K562 (cell line): ENCODE measurements around the gene TEAD3. TPM values are rescaled to one million over a fixed set of nuclear protein-coding genes. Genes with fewer than 3 reads are reported as not detected.

Experiments
- ATAC-seq: fragments of 200-7000 bp; cut with Tn5 transposase; 3 replicates; pipeline ENCODE4 v1.9.1; 2020; ENCODE audit warnings: moderate library complexity
- BruUV-seq: library from RNA; stranded (reverse); fragments of 400-500 nt; replicated peaks from 2 replicates; lab custom pipeline; 2021; lab: Mats Ljungman, UMichigan
- CTCF ChIA-PET: fragments of 300-600 bp; formaldehyde crosslinking; extraction: SDS; loops from one replicate; lab custom pipeline; 2021; ENCODE audit warnings: low intra/inter-chr PET ratio; lab: Yijun Ruan, JAX
- POLR2A ChIA-PET: fragments of 300-600, 350-650 bp; sonication (Branson Sonifier 250); formaldehyde crosslinking; extraction: SDS; loops from one replicate; lab custom pipeline; 2021; ENCODE audit warnings: antibody characterized with exemption, inconsistent platforms; lab: Yijun Ruan, JAX
- DNase-seq, 4 experiments: peaks; one replicate each; pipeline versions ENCODE4 v3.0.0 to v3.0.0-alpha.2; 2011 to 2018; ENCODE audit warnings: low spot score in 3 of 4, mixed read lengths in 3 of 4; ENCODE audit errors: extremely low read depth in 1 of 4
- FAIRE-seq: peaks from 2 replicates; lab custom pipeline; 2011; peaks lifted over from hg19 to GRCh38; lab: Jason Lieb, UNC
- H2AFZ ChIP-seq: 2 replicates; pipeline ENCODE4 v1.6.0; 2011; ENCODE audit warnings: low read depth, low read length, control low read depth, inconsistent platforms
- H3K27ac ChIP-seq: fragments of 200-600 bp; 3 replicates; pipeline ENCODE4 v1.8.0; 2011; ENCODE audit warnings: low read depth, mild to moderate bottlenecking, control low read depth, inconsistent platforms, low read length, moderate library complexity, mixed read lengths; ENCODE audit errors: extremely low read depth
- H3K27me3 ChIP-seq, 2 experiments: fragments of 300-600 bp in 1 of 2; 2 replicates in 1 of 2; 3 replicates in 1 of 2; pipeline versions ENCODE4 v1.6.0 to v1.8.0; 2011; ENCODE audit warnings: inconsistent platforms in 2 of 2, low read length in 2 of 2, mild to moderate bottlenecking in 1 of 2, mixed read lengths in 1 of 2, moderate library complexity in 1 of 2; ENCODE audit not compliant: control insufficient read depth in 2 of 2, insufficient read depth in 2 of 2
- H3K36me3 ChIP-seq: fragments of 300-600 bp; 3 replicates; pipeline ENCODE4 v1.8.0; 2011; ENCODE audit warnings: mild to moderate bottlenecking, low read length, inconsistent platforms; ENCODE audit not compliant: control insufficient read depth, insufficient read depth
- H3K4me1 ChIP-seq, 2 experiments: fragments of 200-600 bp in 1 of 2; replicated peaks in 1 of 2; 2 replicates in 1 of 2; 3 replicates in 1 of 2; pipeline versions ENCODE4 v1.5.1 to v1.8.0; 2011; ENCODE audit warnings: inconsistent platforms in 2 of 2, low read length in 2 of 2, mild to moderate bottlenecking in 1 of 2, mixed read lengths in 1 of 2, moderate library complexity in 1 of 2; ENCODE audit not compliant: control insufficient read depth in 2 of 2, insufficient read depth in 2 of 2
- H3K4me2 ChIP-seq: 2 replicates; pipeline ENCODE4 v1.6.1; 2011; ENCODE audit warnings: low read length, control low read depth, inconsistent platforms, mixed read lengths; ENCODE audit not compliant: insufficient read depth
- H3K4me3 ChIP-seq: fragments of 200-600 bp; sonication (generic), shearing (Covaris generic); 2 replicates; pipeline ENCODE4 v1.5.1; 2016; ENCODE audit warnings: control low read depth, inconsistent platforms
- H3K79me2 ChIP-seq: fragments of 200-600 bp; 3 replicates; pipeline ENCODE4 v1.8.0; 2011; ENCODE audit warnings: low read length, inconsistent platforms; ENCODE audit not compliant: control insufficient read depth, insufficient read depth
- H3K9ac ChIP-seq, 2 experiments: 2 replicates each; pipeline versions ENCODE4 v1.6.0 to v1.6.1; 2011; ENCODE audit warnings: low read depth in 2 of 2, low read length in 2 of 2, control low read depth in 1 of 2, inconsistent platforms in 1 of 2, mild to moderate bottlenecking in 1 of 2, mixed read lengths in 1 of 2; ENCODE audit not compliant: insufficient read depth in 1 of 2
- H3K9me1 ChIP-seq: one replicate; pipeline ENCODE4 v1.6.0; 2011; ENCODE audit warnings: inconsistent platforms, mild to moderate bottlenecking, low read length, moderate library complexity; ENCODE audit not compliant: control insufficient read depth, insufficient read depth
- H3K9me3 ChIP-seq: replicated peaks from 2 replicates; pipeline ENCODE4 v1.5.1; 2011; ENCODE audit warnings: low read depth, low read length, inconsistent platforms; ENCODE audit not compliant: control insufficient read depth, insufficient read depth
- H4K20me1 ChIP-seq: replicated peaks from 2 replicates; pipeline ENCODE4 v1.6.1; 2011; ENCODE audit warnings: low read length, inconsistent platforms, mixed read lengths; ENCODE audit not compliant: control insufficient read depth, insufficient read depth
- HDAC1 ChIP-seq, 2 experiments: fragments of 450-650 bp; IDR thresholded peaks; 2 replicates each; pipeline ENCODE4 v1.6.1; 2016 to 2017; ENCODE audit warnings: inconsistent platforms in 1 of 2, mild to moderate bottlenecking in 1 of 2, moderate library complexity in 1 of 2
- NFIC ChIP-seq: fragments of 450-650 bp; IDR thresholded peaks from 2 replicates; pipeline ENCODE4 v1.6.1; 2017; ENCODE audit warnings: mild to moderate bottlenecking, inconsistent platforms
- NR2C1 ChIP-seq, 2 experiments: fragments of 450-650 bp; IDR thresholded peaks; 2 replicates each; pipeline ENCODE4 v1.6.1; 2017; ENCODE audit warnings: mild to moderate bottlenecking in 2 of 2, antibody characterized with exemption in 1 of 2, inconsistent platforms in 1 of 2, missing compliant biosample characterization in 1 of 2, missing genetic modification characterization in 1 of 2
- NR2C2 ChIP-seq, 2 experiments: fragments of 200-800 bp in 1 of 2; sonication (Bioruptor generic) in 1 of 2; sonication (generic) in 1 of 2; formaldehyde crosslinking in 1 of 2; IDR thresholded peaks; 2 replicates each; pipeline versions ENCODE4 v1.6.1 to v1.8.0; 2016 to 2022; ENCODE audit warnings: mild to moderate bottlenecking in 1 of 2, missing compliant biosample characterization in 1 of 2, missing genetic modification characterization in 1 of 2, missing genetic modification reagents in 1 of 2
- POLR2A ChIP-seq: fragments of 450-650 bp; conservative IDR thresholded peaks from 2 replicates; pipeline ENCODE4 v1.6.1; 2016
- WGBS: fragments of 100-300 bp; shearing (Covaris generic); methylation state at CpG from one replicate; pipeline ENCODE4 v1.1.6; 2016; ENCODE audit warnings: low coverage, mixed read lengths; ENCODE audit not compliant: insufficient coverage; ENCODE audit errors: missing lambda C conversion rate; 5-methylcytosine and 5-hydroxymethylcytosine counted together
- in situ Hi-C: fragments of 300-500 bp; cut with MboI; formaldehyde crosslinking; loops from 4 replicates; pipeline ENCODE4 v1.15.0; 2018; ENCODE audit warnings: inconsistent platforms, mixed read lengths
- intact Hi-C: fragments of 100-400 bp; cut with micrococcal nuclease; formaldehyde crosslinking; loops from 2 replicates; pipeline ENCODE4 v1.14.2; 2022
- polyA plus RNA-seq, 8 experiments: library from polyadenylated mRNA; depleted of rRNA in 4 of 8; stranded (reverse) in 5 of 8; unstranded in 3 of 8; fragments of >200 nt; fragmentation: Nextera tagmentation in 2 of 8; fragmentation: Illumina TruSeq in 1 of 8; extraction: Ambion mirVana in 2 of 8; extraction: Trizol in 1 of 8; gene quantifications; 2 replicates each; pipeline versions ENCODE4 v1.2.1 to v1.2.3, GENCODE V29; 2011 to 2014; ENCODE audit warnings: inconsistent platforms in 1 of 8, missing spikeins in 1 of 8
- total RNA-seq, 7 experiments: library from RNA; depleted of rRNA in 6 of 7; stranded (reverse); fragments of >200 nt in 6 of 7; fragmentation: Illumina TruSeq in 2 of 7; extraction: Trizol in 2 of 7; gene quantifications; 2 replicates each; pipeline versions ENCODE4 v1.2.1 to v1.2.3, GENCODE V29; 2011 to 2021; ENCODE audit warnings: low replicate concordance in 1 of 7

Gene TEAD3
- total and polyA plus RNA-seq, 9 of the 15 experiments (the other 6 are each of a cell fraction or from before 2014, with no cell fraction given): 0.63 to 13.2 (median 3.3) TPM

GRCh38 chr6:35475573-35475972 lies 21.3 kb downstream of the TEAD3 start:
- H3K27me3 ChIP-seq: no peaks in the 10 kb centered on the region
- no peak for FAIRE-seq
- ChIA-PET POLR2A (interaction anchor here (0.5 to 7.3 kb wide), 5 partner anchors 9 to 178 kb away, joined by 3 to 50 read pairs (median 3); partner anchors contain the start of gene TEAD3), CTCF (no interaction called here)
- peaks cover 34% of the 10 kb centered on the region for H3K36me3 ChIP-seq
- BruUV-seq: no TSS peak
- H3K9me3 ChIP-seq: no peaks in the 10 kb centered on the region
- no peak overlapping the region; a peak in 1 of 4 replicates for H3K9ac ChIP-seq
- ATAC-seq: no peak
- intact Hi-C loops (no loop called here), in situ Hi-C loops (no loop called here)
- no peak overlapping the region for H3K4me2 ChIP-seq
- 75% methylated on average over 4 of the region's 4 CpGs for WGBS
- TF ChIP-seq POLR2A (0 out of 2 replicates have a peak, but pooled peaks have one; percentile 30), NFIC (peak; percentile 58), NR2C1 (IDR thresholded peaks at IDR 0.05) (peak; percentile 68; the same call in 1 of the 2 replicates), NR2C1 (tag; IDR thresholded peaks at IDR 0.05) (peak; percentile 65; the same call in 1 of the 2 replicates), HDAC1 (IDR thresholded peaks at IDR 0.05) (no peak), NR2C2 (CRISPR knock-in tag; IDR thresholded peaks at IDR 0.05) (0 out of 2 replicates have a peak, but pooled peaks have one; percentile 37), NR2C2 (tag; IDR thresholded peaks at IDR 0.05) (no peak)
- peaks cover 20% of the 10 kb centered on the region for H4K20me1 ChIP-seq
- H3K4me1 ChIP-seq: peaks cover 15 to 31% of the 10 kb centered on the region in 2 experiments; a peak in 4 of 5 replicates
- H3K79me2 ChIP-seq: peaks cover 19% of the 10 kb centered on the region
- no peak overlapping the region for H3K4me3 ChIP-seq
- no peak overlapping the region for H2AFZ ChIP-seq
- DNase-seq: no peak
- no peaks in the 10 kb centered on the region for H3K9me1 ChIP-seq
- no peak overlapping the region for H3K27ac ChIP-seq
